Measurements from ENCODE around the gene RRM2.

The RRM2 gene

DNA sequence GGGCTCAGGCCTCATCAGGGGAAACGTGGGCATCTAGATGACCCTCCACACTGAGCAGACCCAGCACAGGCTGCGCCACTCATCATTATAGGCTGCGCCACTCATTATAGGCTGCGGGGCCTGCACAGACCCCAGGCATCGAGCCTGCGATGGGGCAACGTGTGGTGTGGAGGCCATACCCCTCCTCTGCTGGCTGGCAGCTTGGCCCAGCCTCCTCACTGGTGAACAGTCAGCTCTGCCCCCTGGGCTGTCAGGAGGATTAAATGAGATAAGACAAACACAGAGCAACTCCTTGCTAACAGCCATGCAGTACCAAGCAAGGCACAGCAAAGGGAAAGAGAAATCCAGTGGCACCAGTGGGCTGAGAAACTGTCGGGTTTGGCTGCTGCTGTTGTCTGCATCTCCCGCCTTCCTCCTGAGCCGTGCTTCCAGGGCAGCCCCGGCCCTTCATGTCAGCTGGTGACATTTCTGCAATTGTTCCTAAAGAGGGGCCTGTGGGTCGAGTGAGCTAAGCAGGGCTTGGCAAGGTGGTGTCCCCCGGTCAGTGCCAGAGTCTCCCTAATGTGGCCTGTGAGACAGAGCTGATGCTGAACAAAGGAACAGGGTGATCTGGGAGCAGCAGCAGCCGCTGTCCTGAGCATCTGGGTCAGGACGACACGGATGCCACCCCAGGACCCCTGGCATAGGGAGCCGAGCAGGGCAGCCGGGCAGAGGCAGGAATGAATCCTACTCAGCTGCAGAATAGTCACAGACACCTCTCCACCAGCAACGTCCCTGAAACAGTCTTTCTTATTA, 48.7 kb downstream of the RRM2 start:
- DNase-seq (ENCODE audit: low read depth in 2 of 2), result no peak

DNA sequence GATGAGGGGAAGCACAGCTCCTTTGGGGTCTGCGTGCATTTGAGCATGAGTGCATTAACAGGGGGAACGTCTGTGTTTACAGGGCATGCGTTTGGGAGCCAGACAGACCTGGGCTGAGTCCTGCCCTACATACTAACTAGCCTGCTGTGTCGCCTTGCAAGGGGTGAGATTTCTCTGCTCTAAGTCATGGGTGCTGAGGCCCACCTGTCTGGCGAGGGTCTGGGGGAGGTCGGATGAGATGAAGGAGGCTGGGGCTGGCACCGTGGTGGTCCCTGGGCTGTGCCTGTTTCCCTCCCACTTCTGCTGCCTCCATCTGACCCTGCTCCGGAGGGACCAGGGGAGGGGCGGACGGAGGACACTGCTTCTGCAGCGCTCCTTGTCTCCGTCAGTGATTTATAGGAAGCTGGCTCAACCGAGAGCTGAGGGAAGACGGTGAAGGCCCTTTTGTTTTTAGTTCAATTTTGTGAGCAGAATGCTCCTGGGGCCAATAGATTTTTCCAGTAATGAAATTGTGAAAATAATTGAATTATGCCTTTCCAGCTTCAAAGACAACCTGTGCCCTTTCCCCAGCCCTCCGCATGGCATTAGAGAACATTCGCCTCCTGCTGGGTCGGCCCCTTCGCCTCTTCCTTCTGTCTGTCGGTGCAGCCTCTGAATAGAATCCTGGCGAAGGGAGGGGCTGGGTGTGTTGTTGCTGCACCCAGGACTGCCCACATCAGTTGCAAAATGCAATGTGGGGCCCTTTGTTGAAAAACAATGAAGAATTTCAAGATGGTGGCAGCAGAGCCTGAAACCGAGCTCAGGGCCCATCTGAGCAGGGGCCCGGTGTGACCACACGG, 49.7 kb downstream of the RRM2 start:
- DNase-seq (ENCODE audit: low read depth in 2 of 2), result no peak

DNA sequence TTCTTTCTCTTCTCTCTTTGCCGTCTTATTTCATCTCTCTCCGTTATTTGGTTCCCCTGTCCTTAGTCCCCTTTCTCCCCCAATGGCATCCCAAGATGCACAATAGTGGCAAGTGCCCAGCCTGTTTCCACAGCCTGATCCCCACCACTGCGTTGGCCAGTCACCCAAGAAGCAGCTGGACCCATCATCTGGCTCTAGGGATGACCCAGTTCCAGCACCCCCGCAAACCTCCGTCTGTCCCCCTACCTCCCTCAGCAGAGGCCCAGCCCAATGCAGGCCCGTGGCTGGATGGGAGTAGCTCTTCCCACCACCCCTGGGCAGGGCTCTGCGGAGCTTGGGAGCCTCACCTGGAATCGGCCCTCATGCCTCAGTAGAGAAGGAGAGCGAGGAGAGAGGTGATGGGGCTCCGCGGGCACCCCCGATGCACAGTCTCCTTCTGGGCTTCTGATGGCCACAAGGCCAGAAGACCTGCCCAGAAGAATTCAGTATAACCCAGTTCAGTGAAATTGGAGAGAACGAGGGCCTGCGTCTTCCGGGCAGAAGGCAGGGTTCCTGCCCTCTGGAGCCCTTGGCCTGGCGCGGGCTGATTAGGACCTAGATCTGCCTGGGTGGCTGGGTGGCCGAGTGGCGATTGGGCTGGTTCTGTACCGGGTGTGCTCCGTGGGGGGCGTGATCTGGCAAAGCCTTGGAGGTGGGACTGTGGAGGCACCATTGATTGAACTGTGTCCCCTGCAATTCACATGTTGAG, 50.9 kb downstream of the RRM2 start:
- DNase-seq (ENCODE audit: low read depth in 2 of 2), result no peak

DNA sequence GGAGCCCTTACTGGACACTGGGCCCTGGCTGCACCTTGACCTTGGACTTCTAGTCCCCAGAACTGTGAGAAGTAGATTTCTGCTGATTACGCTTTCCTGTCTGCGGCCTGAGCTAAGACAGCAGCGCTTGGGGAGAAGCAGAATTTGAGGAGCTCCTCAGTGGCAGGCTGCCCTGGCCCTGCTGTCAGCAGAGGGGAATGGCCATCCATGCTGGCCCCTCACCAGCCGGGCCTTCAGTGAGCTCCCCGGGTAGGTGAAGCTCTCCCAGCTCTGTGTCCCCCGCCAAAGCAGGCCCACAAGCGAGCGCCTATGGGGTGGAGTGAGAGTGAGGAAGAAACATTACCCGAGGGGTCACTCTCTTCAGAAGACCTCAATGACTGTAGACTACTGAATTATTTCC, 51.6 kb downstream of the RRM2 start:
- DNase-seq (ENCODE audit: low read depth in 2 of 2), result no peak

DNA sequence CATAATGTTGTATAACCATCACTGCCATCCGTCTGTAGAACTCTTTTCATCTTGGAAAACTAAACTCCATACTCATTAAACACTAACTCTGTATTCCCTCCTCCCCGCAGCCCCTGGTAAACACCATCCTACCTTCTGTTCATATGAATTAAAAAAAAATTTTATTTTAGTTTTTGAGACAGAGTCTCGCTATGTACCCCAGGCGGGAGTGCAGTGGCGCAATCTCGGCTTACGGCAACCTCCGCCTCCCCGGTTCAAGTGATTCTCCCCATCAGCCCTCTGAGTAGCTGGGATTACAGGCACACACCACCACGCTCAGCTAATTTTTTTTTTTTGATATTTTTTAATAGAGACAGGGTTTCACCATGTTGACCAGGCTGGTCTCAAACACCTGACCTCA, 52.9 kb downstream of the RRM2 start:
- no peak for DNase-seq (ENCODE audit: low read depth in 2 of 2)

DNA sequence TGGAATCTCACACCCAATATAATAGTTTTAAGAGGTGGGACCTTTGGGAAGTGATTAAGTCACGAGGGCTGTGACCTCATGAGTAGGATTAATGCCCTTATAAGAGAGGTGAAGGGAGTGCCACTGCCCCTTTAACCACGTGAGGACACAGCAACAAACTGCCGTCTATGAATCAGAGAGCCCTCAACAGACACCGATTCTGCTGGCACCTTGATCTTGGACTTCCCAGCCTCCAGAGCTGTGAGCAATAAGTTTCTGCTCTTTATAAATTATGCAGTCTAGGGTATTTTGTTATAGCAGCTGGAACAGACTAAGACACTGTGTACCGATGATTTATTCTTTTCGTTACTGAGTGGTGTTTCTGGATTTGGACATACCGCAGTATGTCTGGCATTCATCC, 56.2 kb downstream of the RRM2 start:
- DNase-seq (ENCODE audit: low read depth in 2 of 2), result no peak

DNA sequence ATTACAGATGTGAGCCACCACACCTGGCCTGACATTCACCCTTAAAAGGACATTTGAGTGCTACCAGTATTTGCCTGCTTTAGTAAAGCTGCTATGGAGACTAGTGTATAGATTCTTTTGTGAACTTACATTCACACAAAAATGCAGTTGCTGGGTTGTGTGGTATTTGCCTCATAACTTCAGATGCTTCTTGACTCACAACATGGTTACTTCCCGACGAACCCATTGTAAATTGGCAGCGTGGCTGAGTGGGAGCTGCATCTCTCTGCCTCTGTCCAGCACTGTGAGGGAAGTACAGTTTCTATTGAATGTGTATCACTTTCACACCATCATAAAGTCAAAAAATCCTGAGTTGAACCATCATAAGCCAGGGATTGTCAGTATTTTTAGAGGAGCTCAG, 56.9 kb downstream of the RRM2 start:
- no peak for DNase-seq (ENCODE audit: low read depth in 2 of 2)

DNA sequence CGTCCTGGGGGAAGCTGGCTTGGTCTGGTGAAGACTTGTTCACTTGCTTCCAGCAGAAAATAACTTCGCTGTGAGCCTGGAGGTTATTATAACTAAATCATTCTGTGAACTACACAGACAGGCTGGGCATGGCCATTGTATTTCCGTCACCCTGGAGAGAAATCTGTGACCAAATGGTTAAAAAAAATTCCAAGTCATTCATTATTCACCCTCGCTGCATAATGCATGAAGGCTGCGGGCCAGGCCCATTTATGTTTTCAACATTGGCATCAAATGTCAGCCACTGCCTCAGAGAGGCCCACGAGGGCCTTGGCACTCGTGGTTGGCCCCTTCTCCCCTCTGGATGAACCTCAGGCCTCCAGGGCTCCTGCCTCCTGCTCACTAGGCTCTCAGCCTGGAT, 57.7 kb downstream of the RRM2 start:
- no peak for DNase-seq (ENCODE audit: low read depth in 2 of 2)

Measured in stimulated activated CD8-positive, alpha-beta memory T cell treated with anti-CD3 and anti-CD28 coated beads, Interleukin-7, amount 100 ng/mL, for 1 hour (primary cell).